ENCODE measurements around the gene PRDX6.
"Not testable (repeated sequence)": the region's sequence is repeated elsewhere in the genome, so short reads cannot be mapped to it uniquely, and the experiment has no call there.

Gene PRDX6

DNA sequence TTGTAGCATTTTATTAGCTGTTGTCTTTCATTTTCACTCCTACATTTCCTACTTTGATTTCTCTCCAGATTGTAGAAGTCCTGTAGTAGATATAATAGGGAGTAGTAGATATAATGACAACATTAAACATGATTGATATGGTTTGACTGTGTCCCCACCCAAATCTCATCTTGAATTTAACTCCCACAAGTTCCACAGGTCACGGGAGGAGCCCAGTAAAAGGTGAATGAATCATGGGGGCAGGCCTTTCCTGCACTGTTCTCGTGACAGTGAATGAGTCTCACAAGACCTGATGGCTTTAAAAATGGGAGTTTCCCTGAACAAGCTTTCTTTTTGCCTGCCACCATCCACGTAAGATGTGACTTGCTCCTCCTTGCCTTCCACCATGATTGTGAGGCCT is 7.5 kb upstream of the PRDX6 start:
- DNase-seq: no peak

DNA sequence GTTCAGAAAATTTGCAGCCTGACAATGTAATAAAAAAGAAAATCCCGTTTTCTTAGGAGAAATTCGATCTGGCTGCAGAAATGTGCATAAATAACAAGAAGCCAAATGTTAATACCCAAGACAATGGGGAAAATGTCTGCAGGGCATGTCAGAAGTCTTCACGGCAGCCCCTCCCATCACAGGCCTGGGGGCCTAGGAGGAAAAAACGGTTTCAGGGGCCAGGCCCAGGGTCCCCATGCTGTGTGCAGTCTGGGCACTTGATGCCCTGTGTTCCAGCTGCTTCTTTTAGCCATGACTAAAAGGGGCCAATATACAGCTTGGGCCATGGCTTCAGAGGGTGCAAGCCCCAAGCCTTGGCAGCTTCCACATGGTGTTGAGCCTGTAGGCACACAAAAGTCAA is 6.5 kb upstream of the PRDX6 start:
- DNase-seq: no peak

DNA sequence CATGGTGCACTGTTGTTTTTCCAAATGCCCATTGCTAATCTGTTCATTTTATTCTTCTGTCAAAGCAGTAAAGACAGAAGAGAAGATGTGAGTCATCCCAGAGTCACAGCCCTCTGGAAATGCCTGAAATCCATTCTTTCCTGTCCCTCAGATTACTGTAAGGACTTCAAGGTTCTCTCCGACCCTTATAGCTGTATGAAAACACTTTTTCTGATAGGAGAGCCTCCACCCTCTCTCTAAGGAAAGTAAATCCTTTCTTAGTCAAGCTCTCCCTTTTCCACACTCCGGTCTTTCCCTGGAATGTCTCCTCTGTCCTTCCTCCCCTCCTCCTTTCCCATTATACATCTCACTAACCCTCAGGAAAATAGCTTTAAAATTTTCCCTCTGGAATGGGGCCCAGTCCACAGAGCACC is 3.5 kb upstream of the PRDX6 start:
- no peak for DNase-seq

DNA sequence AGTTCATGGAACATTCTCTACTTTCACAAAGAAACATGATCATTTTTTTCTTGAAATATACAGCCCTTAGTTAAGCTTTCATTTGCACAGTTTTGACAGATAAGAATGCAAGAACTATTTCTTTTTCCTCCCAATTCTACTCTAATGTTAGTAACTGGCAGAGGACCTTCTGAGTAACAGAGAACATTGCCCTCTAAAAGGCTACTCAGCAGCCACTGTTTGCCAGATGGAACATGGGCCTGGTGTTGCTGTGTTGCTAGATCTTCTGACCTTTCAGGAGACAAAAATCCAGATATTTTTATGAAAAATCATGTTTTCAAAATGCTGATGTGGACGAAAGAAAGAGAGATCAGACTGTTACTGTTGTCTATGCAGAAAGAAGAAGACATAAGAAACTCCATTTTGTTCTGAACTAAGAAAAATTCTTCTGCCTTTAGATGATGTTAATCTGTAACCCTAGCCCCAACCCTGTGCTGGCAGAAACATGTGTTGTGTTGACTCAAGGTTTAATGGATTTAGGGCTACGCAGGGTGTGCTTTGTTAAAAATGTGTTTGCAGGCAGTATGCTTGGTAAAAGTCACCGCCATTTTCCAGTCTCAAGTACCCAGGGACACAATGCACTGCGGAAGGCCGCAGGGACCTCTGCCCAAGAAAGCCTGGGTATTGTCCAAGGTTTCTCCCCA is 2.9 kb upstream of the PRDX6 start:
- no peak for DNase-seq

DNA sequence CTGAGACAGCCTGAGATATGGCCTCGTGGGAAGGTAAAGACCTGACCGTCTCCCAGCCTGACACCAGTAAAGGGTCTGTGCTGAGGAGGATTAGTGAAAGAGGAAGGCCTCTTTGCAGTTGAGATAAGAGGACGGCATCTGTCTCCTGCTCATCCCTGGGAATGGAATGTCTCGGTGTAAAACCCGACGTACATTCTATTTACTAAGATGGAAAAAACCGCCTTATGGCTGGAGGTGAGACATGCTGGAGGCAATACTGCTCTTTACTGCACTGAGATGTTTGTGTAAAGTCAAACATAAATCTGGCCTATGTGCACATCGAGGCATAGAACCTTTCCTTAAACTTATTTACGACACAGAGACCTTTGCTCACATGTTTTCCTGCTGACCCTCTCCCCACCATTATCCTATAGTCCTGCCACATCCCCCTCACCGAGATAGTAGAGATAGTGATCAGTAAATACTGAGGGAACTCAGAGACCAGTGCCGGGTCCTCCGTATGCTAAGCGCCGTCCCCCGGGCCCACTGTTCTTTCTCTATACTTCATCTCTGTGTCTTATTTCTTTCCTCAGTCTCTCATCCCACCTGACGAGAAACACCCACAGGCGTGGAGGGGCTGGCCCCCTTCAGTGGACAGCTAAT is 2.2 kb upstream of the PRDX6 start:
- not testable (repeated sequence) for DNase-seq

DNA sequence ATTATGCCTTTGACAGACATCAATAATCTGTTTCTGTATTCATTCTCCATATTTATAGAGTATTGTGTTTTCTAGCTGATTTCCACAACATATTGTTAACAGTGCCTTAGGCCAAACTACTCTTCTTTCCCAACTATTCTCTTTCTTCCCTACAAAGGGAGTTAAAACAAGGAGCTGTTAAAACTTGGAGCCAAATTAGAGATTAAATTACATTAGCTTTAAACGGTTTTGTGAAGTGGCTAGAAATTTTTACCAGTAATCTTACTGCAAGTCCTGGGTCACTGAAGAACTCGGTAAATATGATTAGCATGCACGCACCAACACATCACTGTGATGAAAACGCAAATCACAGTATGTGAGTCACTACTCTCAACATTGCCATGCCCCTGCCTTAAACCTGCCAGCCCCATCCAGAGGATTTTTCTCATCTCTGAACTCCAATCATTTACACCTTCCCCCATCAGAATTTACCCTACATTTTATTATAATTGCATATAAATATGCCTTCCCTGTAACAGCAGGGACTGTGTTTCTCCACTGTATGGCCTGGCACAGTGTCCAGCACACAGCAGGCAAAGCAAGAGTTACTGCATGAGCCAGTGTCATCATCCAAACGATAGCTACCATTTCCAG is 1.5 kb upstream of the PRDX6 start:
- DNase-seq: peak; percentile 25 to 26

DNA sequence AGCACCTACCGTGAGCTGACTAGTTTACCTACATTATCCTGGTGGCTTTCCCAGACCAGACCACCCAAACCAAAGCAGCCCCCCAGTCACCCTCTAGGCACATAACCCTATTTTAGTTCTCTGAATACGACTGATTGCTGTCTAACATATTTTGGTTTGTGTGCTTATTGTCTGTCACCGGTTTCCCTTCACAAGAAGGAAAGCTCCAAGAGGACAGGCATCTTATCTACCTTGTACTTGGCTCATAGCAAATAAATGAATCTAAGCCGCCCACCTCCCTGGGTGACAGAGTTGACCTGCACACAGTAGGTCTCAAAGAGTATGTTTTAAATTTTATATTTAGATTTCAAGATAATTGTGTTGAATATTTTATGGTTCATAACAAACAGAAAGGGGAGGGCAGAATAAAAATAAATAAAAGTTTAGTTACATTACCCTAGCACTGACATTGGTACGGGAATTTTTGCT is 904 bp upstream of the PRDX6 start:
- no peak for DNase-seq

DNA sequence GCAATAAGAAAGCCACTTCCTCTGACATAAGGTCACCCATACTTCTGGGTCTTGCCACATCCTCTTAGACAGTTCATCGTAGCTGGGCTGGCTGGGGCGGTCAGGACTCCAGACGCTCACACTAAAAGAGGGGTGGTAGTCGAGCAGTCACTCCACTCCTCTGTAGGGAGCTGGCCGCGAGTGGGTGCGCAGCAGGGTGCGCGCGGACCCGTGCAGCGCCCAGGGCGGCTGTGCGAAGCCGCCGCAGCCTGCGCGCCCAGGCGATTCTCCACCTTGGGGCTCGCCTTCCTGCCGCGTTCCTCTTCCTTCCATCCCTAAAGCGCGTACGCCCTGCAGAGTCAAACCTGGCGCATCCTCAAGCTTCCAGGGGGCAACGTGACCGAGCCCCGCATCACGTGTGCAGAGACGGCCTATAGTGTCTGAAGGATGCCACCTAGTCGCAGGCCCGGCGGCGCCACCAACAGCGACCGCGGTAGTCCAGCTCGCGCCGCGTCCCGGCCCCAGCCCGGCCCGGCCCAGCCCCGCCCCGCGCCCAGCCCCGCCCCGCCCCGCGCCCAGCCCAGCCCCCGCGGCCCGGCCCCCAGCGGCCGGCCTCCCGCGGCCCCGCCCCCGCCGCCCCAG is 360 bp upstream of the PRDX6 start:
- peak; percentile 82 to 84 for DNase-seq

DNA sequence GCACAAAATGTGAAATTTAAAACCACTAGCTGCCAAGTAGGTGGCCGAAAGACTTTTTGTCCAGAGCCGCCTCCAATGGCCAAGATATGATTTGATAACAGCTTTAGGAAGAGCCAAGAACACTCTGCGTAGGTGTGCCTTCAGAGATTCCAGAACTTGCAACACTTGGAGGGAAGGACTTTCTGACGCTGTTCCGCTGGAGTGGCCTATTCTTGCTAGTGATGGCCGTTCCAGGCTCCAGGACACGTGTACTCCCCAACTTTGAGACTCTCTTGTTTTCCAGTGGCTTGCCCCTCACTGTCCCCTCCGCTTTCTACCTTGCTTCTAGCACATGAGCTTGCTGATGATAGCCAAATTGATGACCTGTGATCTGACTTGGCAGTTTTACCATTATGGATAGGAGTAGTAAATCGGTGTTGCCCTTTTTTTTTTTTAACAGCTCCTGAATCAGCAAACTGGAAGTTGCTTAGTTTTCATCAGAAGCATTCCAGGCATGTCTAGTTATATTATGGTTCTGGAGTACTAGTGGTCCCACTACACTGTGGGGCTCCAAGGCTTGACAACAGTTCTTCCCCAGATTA is 1.0 kb downstream of the PRDX6 start:
- DNase-seq: peak in 1 of 2 donors; percentile 7

DNA sequence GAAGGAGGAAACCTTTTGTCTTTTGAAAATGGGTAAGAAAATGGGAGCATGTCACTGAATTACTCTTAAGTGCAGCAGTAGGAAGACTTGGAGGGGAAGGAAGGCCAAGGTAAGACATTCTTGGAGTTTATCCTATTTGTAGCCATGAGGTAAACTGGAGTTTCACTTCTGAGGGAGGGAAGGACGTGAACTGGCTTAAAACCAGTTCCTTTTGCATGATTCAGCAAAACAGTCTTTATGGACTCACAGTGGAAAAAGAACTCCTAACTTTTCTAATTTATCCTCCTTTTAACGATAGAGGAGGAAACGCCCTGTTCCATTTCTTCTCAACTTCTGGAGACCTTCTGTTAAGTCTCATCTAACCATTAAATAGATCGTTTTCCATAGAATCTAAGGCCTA is 2.5 kb downstream of the PRDX6 start:
- no peak for DNase-seq

DNA sequence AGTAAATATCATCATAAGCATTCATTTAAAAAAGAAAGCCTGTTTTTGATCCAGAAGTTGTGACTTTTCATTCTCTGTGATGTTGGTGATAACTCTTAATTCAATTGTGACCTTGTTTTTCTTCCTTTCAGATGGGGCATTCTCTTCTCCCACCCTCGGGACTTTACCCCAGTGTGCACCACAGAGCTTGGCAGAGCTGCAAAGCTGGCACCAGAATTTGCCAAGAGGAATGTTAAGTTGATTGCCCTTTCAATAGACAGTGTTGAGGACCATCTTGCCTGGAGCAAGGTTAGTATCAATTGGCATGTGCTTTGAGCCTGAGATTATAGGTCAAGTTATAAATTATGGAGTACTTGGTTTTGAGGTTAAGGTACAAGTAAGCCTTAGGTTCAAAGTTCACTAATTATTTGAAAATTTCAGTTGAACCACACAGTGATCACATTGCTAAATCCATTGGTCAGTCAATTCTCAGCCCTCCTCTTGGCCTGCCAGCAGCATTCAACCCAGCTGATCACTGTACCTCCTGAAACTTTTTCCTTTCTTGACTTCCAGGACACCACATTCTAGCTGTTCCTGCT is 4.1 kb downstream of the PRDX6 start:
- no peak for DNase-seq

DNA sequence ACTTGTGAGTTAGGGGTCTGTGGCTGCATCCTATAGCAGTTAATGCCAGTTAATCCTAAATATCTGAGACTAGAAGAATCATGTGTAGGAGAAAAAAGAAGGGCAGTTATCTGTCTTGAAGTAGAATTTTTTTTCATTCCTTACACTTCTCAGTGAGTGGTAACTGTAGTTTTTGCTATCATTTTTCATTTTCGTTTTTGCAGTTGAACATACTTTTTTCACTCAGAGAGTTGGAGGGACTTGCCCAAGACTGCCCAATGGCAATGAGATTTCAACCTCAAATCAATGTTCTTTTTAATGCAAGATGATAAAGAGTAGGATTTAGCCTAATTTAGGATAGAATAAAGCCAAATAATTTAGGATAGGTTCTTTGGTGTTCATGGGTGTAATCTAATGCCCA is 5.5 kb downstream of the PRDX6 start:
- DNase-seq: no peak

DNA sequence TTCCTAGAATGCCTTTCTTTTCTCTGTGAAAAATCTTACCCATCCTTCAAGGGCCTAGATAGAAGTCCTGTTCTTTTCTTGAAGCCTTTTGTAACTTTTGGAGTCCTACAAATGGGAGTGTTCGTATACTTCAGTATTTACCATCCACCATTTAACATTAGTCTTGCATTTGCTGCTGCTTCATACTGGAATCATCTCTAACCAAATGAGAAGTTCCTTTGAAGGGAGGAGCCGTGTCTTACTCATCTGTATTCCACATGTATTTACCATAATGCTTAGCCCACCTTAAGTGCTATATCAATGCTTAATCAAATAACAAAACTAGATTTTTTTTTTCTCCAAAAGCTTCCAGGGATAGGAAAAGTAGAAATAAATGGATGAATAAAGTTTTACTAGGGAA is 7.1 kb downstream of the PRDX6 start:
- DNase-seq: no peak

DNA sequence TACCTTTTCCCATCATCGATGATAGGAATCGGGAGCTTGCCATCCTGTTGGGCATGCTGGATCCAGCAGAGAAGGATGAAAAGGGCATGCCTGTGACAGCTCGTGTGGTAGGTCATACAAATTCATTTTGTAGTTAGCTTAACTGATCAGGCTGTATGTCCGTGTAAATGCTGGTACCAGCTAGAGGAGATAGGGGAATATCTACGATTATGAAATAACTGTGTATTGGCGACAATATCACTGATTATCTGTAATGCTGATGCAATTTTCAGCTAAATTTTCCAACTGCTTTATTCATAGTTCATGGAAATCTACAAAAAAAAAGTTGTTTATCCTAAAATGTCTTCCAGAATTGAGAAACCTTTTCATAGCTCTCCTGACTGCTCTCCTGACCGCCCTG is 8.3 kb downstream of the PRDX6 start:
- DNase-seq: no peak

DNA sequence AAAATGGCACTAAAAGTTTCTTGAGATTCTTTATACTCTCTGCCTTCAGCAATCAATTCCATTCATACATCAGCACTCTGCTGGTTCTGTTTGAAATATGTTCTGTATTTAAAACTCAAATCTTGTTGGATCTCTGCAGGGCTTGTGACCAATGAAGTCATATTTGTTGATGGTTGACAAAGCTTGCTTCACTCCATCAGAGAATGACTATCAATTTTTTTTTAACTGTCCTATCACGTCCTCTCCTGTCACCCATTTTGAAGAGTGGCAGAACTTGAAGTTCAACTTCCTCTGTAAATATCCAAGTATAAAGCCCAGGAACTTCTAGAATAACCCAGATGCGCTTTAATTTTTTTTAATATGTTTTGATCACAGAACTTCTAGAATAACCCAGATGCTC is 10.9 kb downstream of the PRDX6 start:
- DNase-seq: no peak

DNA sequence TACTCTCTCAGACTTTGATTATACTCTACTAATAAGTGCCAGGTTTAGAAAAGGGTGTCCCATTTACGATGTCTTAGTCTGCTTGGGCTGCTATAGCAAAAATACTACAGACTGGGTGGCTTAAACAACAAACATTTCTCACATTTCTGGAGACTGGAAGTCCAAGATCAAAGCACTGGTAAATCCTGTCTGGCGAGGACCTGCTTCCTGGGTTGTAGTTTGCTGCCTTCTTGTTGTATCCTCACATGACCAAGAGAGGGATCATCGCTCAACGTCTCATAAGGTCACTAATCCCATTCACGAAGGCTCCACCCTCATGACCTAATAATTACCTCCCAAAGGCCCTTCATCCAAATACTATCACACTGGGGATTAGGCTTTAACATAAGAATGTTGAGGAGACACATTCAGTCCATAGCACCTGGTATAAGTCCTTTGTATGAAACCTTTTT is 12.0 kb downstream of the PRDX6 start:
- DNase-seq: no peak

DNA sequence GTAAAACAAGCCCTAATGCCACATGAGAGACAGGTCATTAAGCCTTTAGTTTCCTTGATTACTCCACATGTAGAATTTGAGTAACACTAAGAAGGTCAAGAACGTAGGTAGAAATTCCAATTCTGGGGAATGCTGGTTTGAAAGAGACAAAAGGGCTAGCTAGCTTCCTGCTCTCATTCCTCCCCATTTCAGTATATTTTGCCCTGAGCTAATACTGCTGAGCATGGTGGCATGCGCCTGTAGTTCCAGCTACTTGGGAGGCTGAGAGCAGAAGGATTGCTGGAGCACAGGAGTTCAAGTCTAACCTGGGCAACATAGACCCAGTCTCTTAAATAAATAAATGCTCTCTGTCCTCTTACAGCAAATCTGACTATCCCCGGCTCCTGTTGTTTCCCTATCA is 12.8 kb downstream of the PRDX6 start:
- no peak for DNase-seq

DNA sequence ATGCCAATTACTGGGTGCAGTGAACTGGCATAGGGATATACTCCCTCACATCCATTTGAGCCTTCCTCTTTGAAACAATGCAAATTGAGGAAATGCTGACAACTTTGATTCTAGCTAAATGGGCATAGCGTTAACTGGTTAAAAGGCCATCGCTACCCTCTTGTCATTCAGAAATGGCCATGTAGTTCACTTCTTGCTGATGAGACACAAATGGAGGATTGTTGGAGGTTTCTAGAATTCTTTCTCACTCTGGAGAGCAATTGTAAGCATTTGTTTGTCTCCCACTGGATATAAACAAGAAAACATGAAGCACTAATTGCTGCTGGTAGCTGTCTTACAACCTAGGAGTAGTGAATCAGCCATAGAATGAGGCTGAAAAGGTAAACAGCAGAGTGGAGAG is 14.4 kb downstream of the PRDX6 start:
- DNase-seq: no peak

DNA sequence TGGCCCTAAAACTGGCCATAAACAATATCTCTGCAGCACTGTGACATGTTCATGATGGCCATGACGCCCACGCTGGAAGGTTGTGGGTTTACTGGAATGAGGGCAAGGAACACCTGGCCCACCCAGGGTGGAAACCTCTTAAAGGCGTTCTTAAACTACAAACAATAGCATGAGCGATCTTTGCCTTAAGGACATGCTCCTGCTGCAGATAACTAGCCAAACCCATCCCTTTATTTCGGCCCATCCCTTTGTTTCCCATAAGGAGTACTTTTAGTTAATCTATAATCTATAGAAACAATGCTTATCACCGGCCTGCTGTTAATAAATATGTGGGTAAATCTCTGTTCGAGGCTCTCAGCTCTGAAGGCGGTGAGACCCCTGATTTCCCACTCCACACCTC is 16.0 kb downstream of the PRDX6 start:
- DNase-seq: not testable (repeated sequence)

DNA sequence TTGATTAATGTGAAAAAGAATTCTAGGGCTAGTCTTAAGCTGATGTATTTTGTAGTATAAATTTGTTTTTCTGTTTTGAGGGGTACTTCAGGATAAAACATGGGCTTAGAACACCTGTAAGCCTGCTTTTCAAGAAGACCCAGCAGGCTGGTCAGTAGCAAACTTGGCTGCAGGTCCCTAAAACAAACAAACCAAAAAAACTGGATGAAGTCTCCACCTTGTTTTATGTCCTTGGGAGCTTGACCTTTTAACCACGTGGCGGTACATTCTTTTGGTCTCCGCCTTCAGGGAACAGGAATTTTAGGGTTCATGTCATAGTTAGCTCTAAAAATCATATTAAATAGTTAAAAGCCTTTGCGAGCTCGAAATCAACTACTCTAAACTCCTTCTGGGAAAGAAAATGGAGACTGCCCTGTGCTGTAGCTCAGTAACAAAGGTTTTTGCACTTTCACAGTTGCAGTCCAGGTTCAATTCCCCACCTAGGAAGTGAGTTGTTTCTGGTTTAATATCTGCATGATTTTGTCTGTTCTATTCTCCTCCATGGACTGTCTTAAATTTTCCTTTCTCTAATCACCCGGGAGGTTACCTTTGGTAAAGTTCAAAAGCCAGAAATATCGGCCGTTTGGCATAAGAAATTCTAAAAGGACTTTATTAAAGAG is 18.6 kb downstream of the PRDX6 start:
- DNase-seq: no peak

DNA sequence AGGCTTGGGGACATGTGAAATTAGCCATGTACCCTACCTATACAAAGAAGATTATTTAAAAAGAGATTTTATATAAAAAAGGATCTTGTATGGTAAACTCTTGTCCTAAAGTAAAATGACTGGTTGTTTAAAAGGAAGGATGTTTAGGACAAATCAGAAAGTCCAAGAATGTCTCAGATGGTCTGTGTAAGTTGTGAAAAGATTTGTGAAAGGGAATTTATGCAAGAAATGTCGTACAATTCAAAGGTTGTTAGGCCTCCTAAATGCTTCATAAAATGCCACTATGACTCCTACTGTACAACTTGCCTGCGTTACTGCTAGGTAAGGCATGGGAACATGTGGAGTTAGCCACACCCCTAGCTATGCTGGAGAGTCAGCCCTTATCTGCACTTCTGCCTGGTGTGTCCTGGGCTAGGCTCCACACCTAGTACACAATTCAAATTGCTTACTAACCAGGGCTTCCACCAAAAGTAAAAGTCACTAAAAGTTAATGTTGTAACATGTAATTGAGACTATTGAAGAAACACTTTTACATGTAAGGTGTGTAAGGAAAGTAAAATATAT is 19.7 kb downstream of the PRDX6 start:
- no peak for DNase-seq

DNA sequence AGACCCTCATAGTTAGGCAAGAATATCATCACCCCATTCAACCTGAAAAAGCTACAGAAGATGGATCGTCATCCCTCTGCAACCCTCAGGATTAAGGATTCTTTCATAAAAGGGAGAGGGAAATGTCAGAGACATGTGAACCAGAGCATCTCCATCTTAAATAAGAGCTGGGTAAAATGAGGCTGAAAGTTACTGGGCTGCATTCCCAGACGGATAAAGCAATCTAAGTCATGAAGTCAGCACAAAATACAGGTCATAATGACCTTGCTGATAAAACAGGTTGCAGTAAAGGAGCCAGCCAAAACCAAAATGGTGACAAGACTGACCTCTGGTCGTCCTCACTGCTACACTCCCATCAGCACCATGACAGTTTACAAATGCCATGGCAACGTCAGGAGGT is 22.6 kb downstream of the PRDX6 start:
- DNase-seq: no peak
